ENCODE data around the gene RASAL2.

DNA sequence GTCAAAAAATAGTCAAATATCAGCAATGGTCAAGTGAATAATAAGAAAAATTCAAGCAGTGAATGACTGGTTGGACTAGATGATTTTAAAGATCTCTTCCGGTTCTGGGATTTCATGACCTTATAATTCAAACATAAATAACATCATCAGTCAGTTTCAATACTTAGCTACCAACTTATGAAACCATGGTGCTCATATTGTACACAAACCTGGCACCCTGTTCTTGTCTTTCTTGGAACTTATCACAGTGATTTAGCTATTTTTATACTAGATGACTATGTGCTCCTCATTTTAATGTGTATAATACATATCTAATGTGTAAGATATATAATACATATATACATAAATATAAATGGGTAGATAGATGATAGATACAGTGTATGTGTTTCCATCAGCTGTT is 245.9 kb downstream of the RASAL2 start:
- no peak for TF ChIP-seq POLR2A (IDR thresholded peaks at IDR 0.05)
- TF ChIP-seq, protein P1, sequence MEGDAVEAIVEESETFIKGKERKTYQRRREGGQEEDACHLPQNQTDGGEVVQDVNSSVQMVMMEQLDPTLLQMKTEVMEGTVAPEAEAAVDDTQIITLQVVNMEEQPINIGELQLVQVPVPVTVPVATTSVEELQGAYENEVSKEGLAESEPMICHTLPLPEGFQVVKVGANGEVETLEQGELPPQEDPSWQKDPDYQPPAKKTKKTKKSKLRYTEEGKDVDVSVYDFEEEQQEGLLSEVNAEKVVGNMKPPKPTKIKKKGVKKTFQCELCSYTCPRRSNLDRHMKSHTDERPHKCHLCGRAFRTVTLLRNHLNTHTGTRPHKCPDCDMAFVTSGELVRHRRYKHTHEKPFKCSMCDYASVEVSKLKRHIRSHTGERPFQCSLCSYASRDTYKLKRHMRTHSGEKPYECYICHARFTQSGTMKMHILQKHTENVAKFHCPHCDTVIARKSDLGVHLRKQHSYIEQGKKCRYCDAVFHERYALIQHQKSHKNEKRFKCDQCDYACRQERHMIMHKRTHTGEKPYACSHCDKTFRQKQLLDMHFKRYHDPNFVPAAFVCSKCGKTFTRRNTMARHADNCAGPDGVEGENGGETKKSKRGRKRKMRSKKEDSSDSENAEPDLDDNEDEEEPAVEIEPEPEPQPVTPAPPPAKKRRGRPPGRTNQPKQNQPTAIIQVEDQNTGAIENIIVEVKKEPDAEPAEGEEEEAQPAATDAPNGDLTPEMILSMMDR (IDR thresholded peaks at IDR 0.05): no peak

Measured in suprapubic skin (tissue), 3 donors.